ENCODE data around the gene KRTAP20-1.

Gene KRTAP20-1

GRCh38 chr21:30616125-30616524, at the start of gene KRTAP20-1:
KRTAP20-1 (plus strand) TSS chr21:30616425; CDS start chr21:30616455, 30 bp downstream.
- DNase-seq, result no peak

GRCh38 chr21:30567617-30568016, 48.6 kb upstream of the KRTAP20-1 start:
- no peak for DNase-seq

GRCh38 chr21:30577766-30578165, 38.5 kb upstream of the KRTAP20-1 start:
- no peak for DNase-seq

GRCh38 chr21:30579346-30579745, 36.9 kb upstream of the KRTAP20-1 start:
- DNase-seq, result no peak

- no peak for DNase-seq
Observed at GRCh38 chr21:30580132-30580531, 36.1 kb upstream of the KRTAP20-1 start.

GRCh38 chr21:30582870-30583269, 33.4 kb upstream of the KRTAP20-1 start:
- no peak for DNase-seq

GRCh38 chr21:30590297-30590696, 25.9 kb upstream of the KRTAP20-1 start, which contains the start of gene KRTAP22-2:
KRTAP22-2 (minus strand) TSS chr21:30590397.
- DNase-seq, result no peak

GRCh38 chr21:30592140-30592539, 24.1 kb upstream of the KRTAP20-1 start, which contains the start of gene KRTAP6-3:
KRTAP6-3 (plus strand) TSS chr21:30592440; CDS start chr21:30592446, 6 bp downstream.
- DNase-seq, result no peak

GRCh38 chr21:30598802-30599201, 17.4 kb upstream of the KRTAP20-1 start, which contains the start of gene KRTAP6-2:
KRTAP6-2 (minus strand) TSS chr21:30598902; CDS start chr21:30598874, 28 bp downstream.
- no peak for DNase-seq

- no peak for DNase-seq
Observed at GRCh38 chr21:30600787-30601186, 15.4 kb upstream of the KRTAP20-1 start, which contains the start of gene KRTAP22-1. KRTAP22-1 (plus strand) TSS chr21:30601087.

GRCh38 chr21:30605968-30606367, 10.3 kb upstream of the KRTAP20-1 start:
- DNase-seq, result no peak

- no peak for DNase-seq
Observed at GRCh38 chr21:30612132-30612531, 4.1 kb upstream of the KRTAP20-1 start.

- DNase-seq, result no peak
Observed at GRCh38 chr21:30613836-30614235, 2.4 kb upstream of the KRTAP20-1 start, which contains the start of gene KRTAP6-1. KRTAP6-1 (minus strand) TSS chr21:30613930; CDS start chr21:30613904, 26 bp downstream.

GRCh38 chr21:30615199-30615598, 1.0 kb upstream of the KRTAP20-1 start:
- DNase-seq, result no peak

GRCh38 chr21:30620080-30620479, 3.9 kb downstream of the KRTAP20-1 start:
- no peak for DNase-seq

GRCh38 chr21:30620522-30620921, 4.3 kb downstream of the KRTAP20-1 start, which contains the start of gene KRTAP20-4:
KRTAP20-4 (plus strand) TSS chr21:30620627.
- DNase-seq, result no peak

- no peak for DNase-seq
Observed at GRCh38 chr21:30623362-30623761, 7.1 kb downstream of the KRTAP20-1 start.

GRCh38 chr21:30625449-30626165, 9.4 kb downstream of the KRTAP20-1 start:
- no peak for DNase-seq

GRCh38 chr21:30628109-30628508, 11.9 kb downstream of the KRTAP20-1 start:
- DNase-seq, result no peak

GRCh38 chr21:30629200-30629599, 13.0 kb downstream of the KRTAP20-1 start:
- no peak for DNase-seq

GRCh38 chr21:30634906-30635305, 18.7 kb downstream of the KRTAP20-1 start, which contains the start of gene KRTAP20-2:
KRTAP20-2 (plus strand) TSS chr21:30635206; CDS start chr21:30635264, 58 bp downstream.
- DNase-seq, result no peak

- no peak for DNase-seq
Observed at GRCh38 chr21:30638686-30639085, 22.5 kb downstream of the KRTAP20-1 start.

GRCh38 chr21:30642564-30642963, 26.3 kb downstream of the KRTAP20-1 start, which contains the start of gene KRTAP20-3:
KRTAP20-3 (plus strand) TSS chr21:30642864.
- DNase-seq, result no peak

GRCh38 chr21:30646904-30647414, 30.7 kb downstream of the KRTAP20-1 start:
- no peak for DNase-seq
